Measurements from ENCODE around the gene ATF6. TPM values are rescaled to one million over a fixed set of nuclear protein-coding genes. Genes with fewer than 3 reads are reported as not detected.

ATF6 gene
- total and polyA plus RNA-seq, 2 of the 8 experiments (the other 6 are each of a cell fraction or from before 2014, with no cell fraction given): 4.6 to 10.0 TPM

DNA sequence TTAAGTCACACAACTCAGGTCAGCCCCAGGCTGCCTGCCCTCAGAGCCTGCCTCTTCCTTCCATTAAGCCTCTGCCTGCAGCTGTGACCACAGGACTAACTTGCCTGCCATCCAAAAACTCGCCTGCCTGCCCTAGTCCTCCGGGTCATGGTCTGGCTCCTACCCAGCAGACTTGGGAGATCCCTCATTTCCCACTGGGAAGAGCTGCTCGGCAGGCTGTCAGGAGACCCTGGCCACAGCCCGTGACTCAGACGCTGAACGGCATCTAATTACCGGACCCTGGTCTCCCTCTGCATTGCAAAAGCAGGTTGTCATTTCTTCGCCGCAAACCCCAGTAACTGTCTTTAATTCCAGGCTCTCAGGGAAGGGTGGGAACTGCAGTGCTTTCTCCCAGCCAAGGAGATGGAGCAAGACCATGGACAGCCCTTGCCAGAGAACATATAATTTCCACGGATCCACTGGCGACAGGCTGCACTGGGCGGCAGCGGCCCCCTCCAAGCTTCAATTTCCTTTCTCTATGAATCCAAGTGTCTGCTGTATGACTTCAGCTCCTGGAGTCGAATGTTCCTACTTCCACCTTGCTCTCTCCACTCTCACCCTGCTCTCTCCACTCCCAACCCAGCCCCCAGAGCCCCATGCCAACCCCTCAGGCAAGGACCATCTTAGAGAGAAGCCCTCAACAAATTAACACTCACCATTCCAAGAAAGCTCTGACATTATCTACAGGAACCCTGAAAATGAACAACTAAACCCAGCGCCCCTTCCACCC, 237.1 kb downstream of the ATF6 start (continued):
- TF ChIP-seq, protein P1, sequence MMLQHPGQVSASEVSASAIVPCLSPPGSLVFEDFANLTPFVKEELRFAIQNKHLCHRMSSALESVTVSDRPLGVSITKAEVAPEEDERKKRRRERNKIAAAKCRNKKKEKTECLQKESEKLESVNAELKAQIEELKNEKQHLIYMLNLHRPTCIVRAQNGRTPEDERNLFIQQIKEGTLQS (IDR thresholded peaks at IDR 0.05; ENCODE audit: insufficient read depth, low read depth, low read length): no peak
- TF ChIP-seq POLR2AphosphoS5 (IDR thresholded peaks at IDR 0.05; ENCODE audit: low read depth, low read length) (no peak), GTF2F1 (IDR thresholded peaks at IDR 0.05; ENCODE audit: borderline replicate concordance, low read depth, low read length) (no peak), HDAC2 (IDR thresholded peaks at IDR 0.05; ENCODE audit: borderline replicate concordance in 1 of 2, low read depth in 2 of 2, low read length in 2 of 2) (no peak), ASH2L (IDR thresholded peaks at IDR 0.05; ENCODE audit: low read length) (no peak), TAF1 (IDR thresholded peaks at IDR 0.05; ENCODE audit: low read depth, low read length) (no peak)

All from H1 (cell line).